Small intestine (tissue), 16 donors: ENCODE results near the gene SIX2. TPM values are rescaled to one million over a fixed set of nuclear protein-coding genes. Genes with fewer than 3 reads are reported as not detected.

Experiments
- DNase-seq, 2 donors: peaks; one replicate each; pipeline versions ENCODE4 v3.0.0 to v3.0.0-alpha.2; 2013
- FAIRE-seq: peaks from 2 replicates; lab custom pipeline; 2012; peaks lifted over from hg19 to GRCh38; lab: Jason Lieb, UNC
- H3K27ac ChIP-seq, 3 donors: one replicate each; pipeline ENCODE4 v1.5.1; 2013; ENCODE audit warnings: low read length in 2 of 3, mild to moderate bottlenecking in 2 of 3, control low read depth in 1 of 3, inconsistent platforms in 1 of 3, low read depth in 1 of 3, moderate library complexity in 1 of 3
- H3K27me3 ChIP-seq, 3 donors: one replicate each; pipeline ENCODE4 v1.6.1; 2013; ENCODE audit warnings: low read length in 3 of 3, inconsistent platforms in 1 of 3; ENCODE audit not compliant: control insufficient read depth in 3 of 3, insufficient read depth in 3 of 3
- H3K36me3 ChIP-seq, 3 donors: one replicate each; pipeline ENCODE4 v1.6.1; 2013; ENCODE audit warnings: low read length in 3 of 3, inconsistent platforms in 1 of 3, low read depth in 1 of 3, mild to moderate bottlenecking in 1 of 3, moderate library complexity in 1 of 3; ENCODE audit not compliant: control insufficient read depth in 3 of 3, insufficient read depth in 2 of 3
- H3K4me1 ChIP-seq, 3 donors: one replicate each; pipeline ENCODE4 v1.6.1; 2013; ENCODE audit warnings: low read length in 2 of 3, inconsistent platforms in 1 of 3, low read depth in 1 of 3, mild to moderate bottlenecking in 1 of 3, moderate library complexity in 1 of 3; ENCODE audit not compliant: control insufficient read depth in 3 of 3, insufficient read depth in 2 of 3
- H3K4me3 ChIP-seq, 3 donors: one replicate each; pipeline ENCODE4 v1.5.1; 2013; ENCODE audit warnings: low read length in 3 of 3, control low read depth in 1 of 3, inconsistent platforms in 1 of 3, low read depth in 1 of 3, mild to moderate bottlenecking in 1 of 3, moderate library complexity in 1 of 3
- H3K9me3 ChIP-seq, 2 donors: one replicate each; pipeline ENCODE4 v1.6.1; 2013; ENCODE audit warnings: low read depth in 1 of 2, low read length in 1 of 2; ENCODE audit not compliant: control insufficient read depth in 2 of 2, insufficient read depth in 1 of 2
- WGBS, 3 donors: extraction: QIAGEN DNeasy Blood & Tissue Kit; methylation state at CpG; one replicate each; pipeline ENCODE4 v1.1.7; 2013; 5-methylcytosine and 5-hydroxymethylcytosine counted together
- long read RNA-seq, 10 donors: transcript quantifications; one replicate each; lab custom pipeline, GENCODE V29; 2026
- polyA plus RNA-seq, 4 donors: library from polyadenylated mRNA; stranded (reverse) in 3 of 4; unstranded in 1 of 4; fragments of 200-250 nt in 3 of 4; fragments of 120-200 nt in 1 of 4; gene quantifications; one replicate each; pipeline versions ENCODE4 v1.2.1 to v1.2.3, GENCODE V29; 2013
- donor health status: healthy with polysubstance abuse.
- donor health status: control.
- donor health status: control.
- donor health status: Bipolar disorder and iron deficiency.
- donor health status: healthy.

Gene SIX2
- under 1 TPM in 2 of 4 donors, not detected in 2; 0.06 to 0.12 TPM for polyA plus RNA-seq
- long read RNA-seq, donor 1 = 0 reads
- long read RNA-seq, donor 2 = 0 reads
- long read RNA-seq, donor 3 = 0 reads
- long read RNA-seq, donor 4 = 0 reads
- long read RNA-seq, donor 5 = 0 reads
- long read RNA-seq, donor 6 = 0 reads
- long read RNA-seq, donor 7 = 0 reads
- long read RNA-seq, donor 8, partial matches to known transcripts = 0 of 1 reads
- long read RNA-seq, donor 8, other reads (novel, unspliced or antisense) = 0 of 1 reads
- long read RNA-seq, donor 9 = 0 reads
- long read RNA-seq, donor 10, partial matches to known transcripts = 0 of 1 reads
- long read RNA-seq, donor 10, other reads (novel, unspliced or antisense) = 0 of 1 reads

GRCh38 chr2:45009303-45009927 lies at the start of gene SIX2:
Gene SIX2 (minus strand): TSS chr2:45009452. CDS start chr2:45009110, 342 bp downstream.
- H3K27me3 ChIP-seq = peaks cover 46 to 96% (median 68%) of the 10 kb centered on the region in 3 donors
- no peak within 1 kb of the TSS for H3K27ac ChIP-seq
- H3K4me1 ChIP-seq = peaks cover 2 to 29% (median 4%) of the 10 kb centered on the region in 3 donors
- WGBS, 3 donors = 1 to 2% (median 2%) methylated on average over 55 to 61 of the region's 61 CpGs
- DNase-seq (peak; percentile 58 to 81), FAIRE-seq (no peak)
- H3K9me3 ChIP-seq = peaks cover 0 to 3% of the 10 kb centered on the region in 2 donors
- peak within 1 kb of the TSS in 2 of 3 donors; percentile 6 to 43 for H3K4me3 ChIP-seq
- H3K36me3 ChIP-seq = no peaks in the 10 kb centered on the region

GRCh38 chr2:45055162-45055605 lies 45.9 kb upstream of the SIX2 start:
- H3K4me1 ChIP-seq = no peaks in the 10 kb centered on the region
- no peak for DNase-seq
- FAIRE-seq = no peak
- no peaks in the 10 kb centered on the region for H3K36me3 ChIP-seq
- no peak overlapping the region for H3K27ac ChIP-seq
- H3K4me3 ChIP-seq = no peak overlapping the region
- H3K27me3 ChIP-seq = peaks cover 0 to 6% (median 3%) of the 10 kb centered on the region in 3 donors
- no peaks in the 10 kb centered on the region for H3K9me3 ChIP-seq
- 60 to 74% (median 67%) methylated on average over 6 to 7 of the region's 7 CpGs for WGBS, 3 donors

- Histone ChIP-seq H3K36me3 (no peaks in the 10 kb centered on the region), H3K9me3 (no peaks in the 10 kb centered on the region), H3K27ac (no peak overlapping the region), H3K27me3 (peaks cover 0 to 6% (median 3%) of the 10 kb centered on the region in 3 donors), H3K4me3 (no peak overlapping the region), H3K4me1 (no peaks in the 10 kb centered on the region)
- no peak for DNase-seq
- FAIRE-seq = no peak
- WGBS, 3 donors = 73 to 81% (median 78%) methylated on average over 8 of the region's 8 CpGs
Observed at GRCh38 chr2:45053966-45054365, 44.7 kb upstream of the SIX2 start.

GRCh38 chr2:45052388-45052928 lies 43.2 kb upstream of the SIX2 start:
- DNase-seq = no peak
- no peak overlapping the region for H3K27ac ChIP-seq
- no peaks in the 10 kb centered on the region for H3K9me3 ChIP-seq
- peaks cover 0 to 6% (median 3%) of the 10 kb centered on the region in 3 donors for H3K27me3 ChIP-seq
- no peaks in the 10 kb centered on the region for H3K4me1 ChIP-seq
- H3K4me3 ChIP-seq = no peak overlapping the region
- FAIRE-seq = no peak
- no peaks in the 10 kb centered on the region for H3K36me3 ChIP-seq
- WGBS, 3 donors = 84 to 93% (median 88%) methylated on average over 5 of the region's 5 CpGs

GRCh38 chr2:45049569-45050336 lies 40.5 kb upstream of the SIX2 start:
- H3K36me3 ChIP-seq = no peaks in the 10 kb centered on the region
- no peaks in the 10 kb centered on the region for H3K9me3 ChIP-seq
- 80 to 88% (median 83%) methylated on average over 19 of the region's 19 CpGs for WGBS, 3 donors
- H3K4me1 ChIP-seq = no peaks in the 10 kb centered on the region
- no peak for FAIRE-seq
- no peak overlapping the region for H3K27ac ChIP-seq
- peaks cover 0 to 11% (median 2%) of the 10 kb centered on the region in 3 donors for H3K27me3 ChIP-seq
- DNase-seq = no peak
- H3K4me3 ChIP-seq = no peak overlapping the region

GRCh38 chr2:45047301-45047700 lies 38.0 kb upstream of the SIX2 start:
- peaks cover 0 to 23% (median 1%) of the 10 kb centered on the region in 3 donors for H3K27me3 ChIP-seq
- H3K4me1 ChIP-seq = no peaks in the 10 kb centered on the region
- no peak overlapping the region for H3K27ac ChIP-seq
- no peak for FAIRE-seq
- H3K4me3 ChIP-seq = no peak overlapping the region
- H3K36me3 ChIP-seq = no peaks in the 10 kb centered on the region
- no peaks in the 10 kb centered on the region for H3K9me3 ChIP-seq
- WGBS, 3 donors = 65 to 73% (median 71%) methylated on average over 4 of the region's 4 CpGs
- no peak for DNase-seq

- 82 to 91% (median 89%) methylated on average over 1 of the region's 1 CpG for WGBS, 3 donors
- Histone ChIP-seq H3K9me3 (no peaks in the 10 kb centered on the region), H3K27me3 (peaks cover 0 to 23% (median 0%) of the 10 kb centered on the region in 3 donors), H3K4me1 (no peaks in the 10 kb centered on the region), H3K4me3 (no peak overlapping the region), H3K36me3 (no peaks in the 10 kb centered on the region), H3K27ac (no peak overlapping the region)
- DNase-seq (no peak), FAIRE-seq (no peak)
Observed at GRCh38 chr2:45046786-45047185, 37.5 kb upstream of the SIX2 start.

GRCh38 chr2:45045706-45046105 lies 36.5 kb upstream of the SIX2 start:
- Histone ChIP-seq H3K4me3 (no peak overlapping the region), H3K36me3 (no peaks in the 10 kb centered on the region), H3K27me3 (peaks cover 0 to 23% (median 2%) of the 10 kb centered on the region in 3 donors), H3K4me1 (no peaks in the 10 kb centered on the region), H3K27ac (no peak overlapping the region), H3K9me3 (no peaks in the 10 kb centered on the region)
- FAIRE-seq = no peak
- DNase-seq = no peak
- WGBS, 3 donors = 66 to 77% (median 69%) methylated on average over 3 of the region's 3 CpGs
